Naive B cell (primary cell): ENCODE data around the gene ST8SIA2. TPM values are rescaled to one million over a fixed set of nuclear protein-coding genes. Genes with fewer than 3 reads are reported as not detected.

Experiments used
- ATAC-seq, 2 donors: fragments of 150-1000 bp; cut with Tn5 transposase; 2 replicates each; pipeline ENCODE4 v1.10.0; 2021; ENCODE audit warnings: low read depth in 2 of 2, mild to moderate bottlenecking in 2 of 2, moderate library complexity in 2 of 2
- DNase-seq: peaks from one replicate; pipeline ENCODE4 v3.0.0; 2022
- H3K27ac Mint-ChIP-seq, 6 donors: one replicate each; pipeline ENCODE4 v1.8.0; 2020 to 2022; ENCODE audit warnings: mild to moderate bottlenecking in 6 of 6, mixed read lengths in 6 of 6, moderate library complexity in 5 of 6, inconsistent platforms in 2 of 6
- H3K27me3 Mint-ChIP-seq, 3 donors: one replicate each; pipeline ENCODE4 v1.8.0; 2021 to 2022; ENCODE audit warnings: mixed read lengths in 3 of 3, mild to moderate bottlenecking in 1 of 3
- H3K36me3 Mint-ChIP-seq, 2 donors: one replicate each; pipeline ENCODE4 v1.8.0; 2020 to 2022; ENCODE audit warnings: mixed read lengths in 2 of 2, inconsistent platforms in 1 of 2, mild to moderate bottlenecking in 1 of 2
- H3K4me1 Mint-ChIP-seq, 3 donors: one replicate each; pipeline ENCODE4 v1.8.0; 2020 to 2022; ENCODE audit warnings: mixed read lengths in 3 of 3, inconsistent platforms in 1 of 3, mild to moderate bottlenecking in 1 of 3, moderate library complexity in 1 of 3
- H3K4me3 Mint-ChIP-seq, 8 donors: one replicate each; pipeline ENCODE4 v1.8.0; 2020 to 2022; ENCODE audit warnings: mild to moderate bottlenecking in 8 of 8, mixed read lengths in 8 of 8, moderate library complexity in 8 of 8, inconsistent platforms in 2 of 8
- H3K9me3 Mint-ChIP-seq, 7 donors: one replicate each; pipeline ENCODE4 v1.8.0; 2020 to 2022; ENCODE audit warnings: mixed read lengths in 7 of 7, mild to moderate bottlenecking in 5 of 7, inconsistent platforms in 2 of 7, moderate library complexity in 1 of 7
- polyA plus RNA-seq, 6 donors: library from polyadenylated mRNA; unstranded; fragments of 300-500 nt; fragmentation: Illumina TruSeq; gene quantifications; one replicate each; pipeline ENCODE4 v1.2.3, GENCODE V29; 2021; ENCODE audit warnings: low read depth in 6 of 6

The ST8SIA2 gene
- polyA plus RNA-seq, result not detected

GRCh38 chr15:92393071-92393979, at the start of gene ST8SIA2:
Gene ST8SIA2, plus strand, starts transcription at chr15:92393881. Its CDS starts 184 bp downstream, at chr15:92394065.
- no peak for DNase-seq
- Mint-ChIP-seq H3K27ac (no peak within 1 kb of the TSS), H3K36me3 (no peaks in the 10 kb centered on the region), H3K4me3 (no peak within 1 kb of the TSS), H3K9me3 (peaks cover 0 to 4% (median 0%) of the 10 kb centered on the region in 7 donors), H3K27me3 (peaks cover 59 to 95% (median 66%) of the 10 kb centered on the region in 3 donors), H3K4me1 (peaks cover 3 to 5% (median 4%) of the 10 kb centered on the region in 3 donors)
- no peak for ATAC-seq

GRCh38 chr15:92343924-92344643, 49.6 kb upstream of the ST8SIA2 start:
- H3K27me3 Mint-ChIP-seq, result peaks cover 9 to 23% (median 12%) of the 10 kb centered on the region in 3 donors
- H3K4me3 Mint-ChIP-seq, result no peak overlapping the region
- ATAC-seq, result no peak

GRCh38 chr15:92346063-92346462, 47.6 kb upstream of the ST8SIA2 start:
- no peaks in the 10 kb centered on the region for H3K36me3 Mint-ChIP-seq
- H3K4me3 Mint-ChIP-seq, result no peak overlapping the region
- ATAC-seq (no peak), DNase-seq (no peak)
- no peaks in the 10 kb centered on the region for H3K4me1 Mint-ChIP-seq
- peaks cover 0 to 21% (median 5%) of the 10 kb centered on the region in 7 donors for H3K9me3 Mint-ChIP-seq
- peaks cover 9 to 23% (median 12%) of the 10 kb centered on the region in 3 donors for H3K27me3 Mint-ChIP-seq
- no peak overlapping the region for H3K27ac Mint-ChIP-seq

More at GRCh38 chr15:92343924-92344643, 49.6 kb upstream of the ST8SIA2 start:
- H3K36me3 Mint-ChIP-seq, result no peaks in the 10 kb centered on the region
- no peak for DNase-seq
- no peak overlapping the region for H3K27ac Mint-ChIP-seq
- H3K9me3 Mint-ChIP-seq, result peaks cover 0 to 19% (median 2%) of the 10 kb centered on the region in 7 donors
- no peaks in the 10 kb centered on the region for H3K4me1 Mint-ChIP-seq

GRCh38 chr15:92355307-92355706, 38.4 kb upstream of the ST8SIA2 start:
- ATAC-seq (no peak), DNase-seq (no peak)
- Mint-ChIP-seq H3K27me3 (peaks cover 0 to 4% (median 4%) of the 10 kb centered on the region in 3 donors), H3K4me3 (no peak overlapping the region), H3K4me1 (no peaks in the 10 kb centered on the region), H3K9me3 (peaks cover 0 to 10% (median 6%) of the 10 kb centered on the region in 7 donors), H3K27ac (peak overlapping the region in 2 of 6 donors; percentile 45 to 57), H3K36me3 (no peaks in the 10 kb centered on the region)

GRCh38 chr15:92361321-92362000, 32.2 kb upstream of the ST8SIA2 start:
- Mint-ChIP-seq H3K27me3 (peaks cover 0 to 4% (median 0%) of the 10 kb centered on the region in 3 donors), H3K4me1 (no peaks in the 10 kb centered on the region), H3K27ac (no peak overlapping the region), H3K4me3 (no peak overlapping the region), H3K36me3 (no peaks in the 10 kb centered on the region), H3K9me3 (peaks cover 0 to 2% (median 0%) of the 10 kb centered on the region in 7 donors)
- ATAC-seq, result no peak
- no peak for DNase-seq

- H3K9me3 Mint-ChIP-seq, result peaks cover 0 to 2% (median 0%) of the 10 kb centered on the region in 7 donors
- H3K27me3 Mint-ChIP-seq, result peaks cover 0 to 9% (median 0%) of the 10 kb centered on the region in 3 donors
- no peak overlapping the region for H3K4me3 Mint-ChIP-seq
- no peak for ATAC-seq
- no peak overlapping the region for H3K27ac Mint-ChIP-seq
- DNase-seq, result no peak
- H3K36me3 Mint-ChIP-seq, result no peaks in the 10 kb centered on the region
- H3K4me1 Mint-ChIP-seq, result no peaks in the 10 kb centered on the region
Measured at GRCh38 chr15:92362001-92362350, 31.7 kb upstream of the ST8SIA2 start.

GRCh38 chr15:92365084-92365483, 28.6 kb upstream of the ST8SIA2 start:
- H3K27me3 Mint-ChIP-seq, result peaks cover 0 to 7% (median 0%) of the 10 kb centered on the region in 3 donors
- no peak overlapping the region for H3K4me3 Mint-ChIP-seq
- H3K4me1 Mint-ChIP-seq, result no peaks in the 10 kb centered on the region
- no peak overlapping the region for H3K27ac Mint-ChIP-seq
- H3K36me3 Mint-ChIP-seq, result no peaks in the 10 kb centered on the region
- DNase-seq (no peak), ATAC-seq (no peak)
- peaks cover 0 to 4% (median 0%) of the 10 kb centered on the region in 7 donors for H3K9me3 Mint-ChIP-seq

GRCh38 chr15:92365906-92366305, 27.8 kb upstream of the ST8SIA2 start:
- H3K27me3 Mint-ChIP-seq, result peaks cover 0 to 7% (median 0%) of the 10 kb centered on the region in 3 donors
- H3K4me3 Mint-ChIP-seq, result no peak overlapping the region
- no peak for DNase-seq

GRCh38 chr15:92366381-92366780, 27.3 kb upstream of the ST8SIA2 start:
- no peak overlapping the region for H3K4me3 Mint-ChIP-seq
- H3K27ac Mint-ChIP-seq, result no peak overlapping the region
- H3K4me1 Mint-ChIP-seq, result no peaks in the 10 kb centered on the region
- H3K9me3 Mint-ChIP-seq, result peaks cover 0 to 4% (median 0%) of the 10 kb centered on the region in 7 donors
- no peaks in the 10 kb centered on the region for H3K36me3 Mint-ChIP-seq
- ATAC-seq (no peak), DNase-seq (no peak)
- H3K27me3 Mint-ChIP-seq, result peaks cover 0 to 7% (median 0%) of the 10 kb centered on the region in 3 donors

More at GRCh38 chr15:92365906-92366305, 27.8 kb upstream of the ST8SIA2 start:
- no peak for ATAC-seq
- no peaks in the 10 kb centered on the region for H3K4me1 Mint-ChIP-seq
- H3K27ac Mint-ChIP-seq, result no peak overlapping the region
- H3K9me3 Mint-ChIP-seq, result peaks cover 0 to 4% (median 0%) of the 10 kb centered on the region in 7 donors
- no peaks in the 10 kb centered on the region for H3K36me3 Mint-ChIP-seq

- ATAC-seq, result no peak
- no peaks in the 10 kb centered on the region for H3K36me3 Mint-ChIP-seq
- H3K4me3 Mint-ChIP-seq, result no peak overlapping the region
- H3K9me3 Mint-ChIP-seq, result peaks cover 0 to 13% (median 4%) of the 10 kb centered on the region in 7 donors
- no peak for DNase-seq
- H3K27ac Mint-ChIP-seq, result peak overlapping the region in 1 of 6 donors; percentile 51
- no peaks in the 10 kb centered on the region for H3K4me1 Mint-ChIP-seq
- H3K27me3 Mint-ChIP-seq, result peaks cover 0 to 32% (median 8%) of the 10 kb centered on the region in 3 donors
Measured at GRCh38 chr15:92375057-92375456, 18.6 kb upstream of the ST8SIA2 start.

- H3K27me3 Mint-ChIP-seq, result peaks cover 0 to 32% (median 8%) of the 10 kb centered on the region in 3 donors
- H3K36me3 Mint-ChIP-seq, result no peaks in the 10 kb centered on the region
- no peaks in the 10 kb centered on the region for H3K4me1 Mint-ChIP-seq
- peaks cover 0 to 16% (median 9%) of the 10 kb centered on the region in 7 donors for H3K9me3 Mint-ChIP-seq
- ATAC-seq (no peak), DNase-seq (no peak)
- H3K27ac Mint-ChIP-seq, result no peak overlapping the region
- H3K4me3 Mint-ChIP-seq, result no peak overlapping the region
Measured at GRCh38 chr15:92376109-92376508, 17.6 kb upstream of the ST8SIA2 start.

GRCh38 chr15:92377083-92377789, 16.4 kb upstream of the ST8SIA2 start:
- no peak for DNase-seq
- H3K27me3 Mint-ChIP-seq, result peaks cover 0 to 30% (median 8%) of the 10 kb centered on the region in 3 donors
- no peaks in the 10 kb centered on the region for H3K4me1 Mint-ChIP-seq
- peaks cover 0 to 16% (median 9%) of the 10 kb centered on the region in 7 donors for H3K9me3 Mint-ChIP-seq
- ATAC-seq, result no peak
- no peak overlapping the region for H3K27ac Mint-ChIP-seq
- H3K4me3 Mint-ChIP-seq, result peak overlapping the region in 1 of 8 donors; percentile 49
- no peaks in the 10 kb centered on the region for H3K36me3 Mint-ChIP-seq
